Stimulated activated naive CD8-positive, alpha-beta T cell treated with anti-CD3 and anti-CD28 coated beads, Interleukin-15, amount 100 ng/mL, for 72 hours (primary cell): ENCODE results near the gene FAF1.

Experiments used
- ATAC-seq: fragments of 150-1000 bp; cut with Tn5 transposase; 2 replicates; pipeline ENCODE4 v1.10.0; 2021; ENCODE audit warnings: mild to moderate bottlenecking, moderate library complexity
- DNase-seq, 2 donors: peaks; one replicate each; pipeline ENCODE4 v3.0.0; 2021 to 2022
- H3K27ac Mint-ChIP-seq, 2 donors: one replicate each; pipeline ENCODE4 v1.8.0; 2022; ENCODE audit warnings: mild to moderate bottlenecking in 2 of 2, mixed read lengths in 2 of 2, moderate library complexity in 2 of 2
- H3K27me3 Mint-ChIP-seq: one replicate; pipeline ENCODE4 v1.8.0; 2022; ENCODE audit warnings: mixed read lengths
- H3K4me1 Mint-ChIP-seq: one replicate; pipeline ENCODE4 v1.8.0; 2022; ENCODE audit warnings: mild to moderate bottlenecking, mixed read lengths
- H3K4me3 Mint-ChIP-seq, 2 donors: one replicate each; pipeline ENCODE4 v1.8.0; 2022; ENCODE audit warnings: mild to moderate bottlenecking in 2 of 2, mixed read lengths in 2 of 2, moderate library complexity in 1 of 2
- H3K9me3 Mint-ChIP-seq, 2 donors: one replicate each; pipeline ENCODE4 v1.8.0; 2022; ENCODE audit warnings: mixed read lengths in 2 of 2

Gene FAF1

GRCh38 chr1:50427086-50427817 is 532.8 kb downstream of the FAF1 start:
- Mint-ChIP-seq H3K9me3 (no peaks in the 10 kb centered on the region), H3K4me3 (peak overlapping the region in 1 of 2 donors; percentile 50), H3K27ac (peak overlapping the region in 1 of 2 donors; percentile 10), H3K4me1 (peaks cover 77% of the 10 kb centered on the region), H3K27me3 (peaks cover 98% of the 10 kb centered on the region)
- DNase-seq (peak in 1 of 2 donors; percentile 16), ATAC-seq (no peak)

- Mint-ChIP-seq H3K4me3 (no peak overlapping the region), H3K27me3 (peaks cover 98% of the 10 kb centered on the region), H3K4me1 (peaks cover 83% of the 10 kb centered on the region), H3K9me3 (no peaks in the 10 kb centered on the region), H3K27ac (no peak overlapping the region)
- ATAC-seq (no peak), DNase-seq (no peak)
These were observed 533.4 kb downstream of the FAF1 start for GRCh38 chr1:50426702-50427085.

GRCh38 chr1:50426108-50426700 is 533.9 kb downstream of the FAF1 start:
- H3K4me3 Mint-ChIP-seq: peak overlapping the region in 1 of 2 donors; percentile 10
- ATAC-seq: no peak

GRCh38 chr1:50425376-50426107 is 534.5 kb downstream of the FAF1 start:
- Mint-ChIP-seq H3K9me3 (no peaks in the 10 kb centered on the region), H3K27me3 (peaks cover 98% of the 10 kb centered on the region), H3K4me3 (peak overlapping the region; percentile 80 to 89), H3K4me1 (peaks cover 81% of the 10 kb centered on the region), H3K27ac (no peak overlapping the region)
- DNase-seq (no peak), ATAC-seq (no peak)

More at GRCh38 chr1:50426108-50426700, 533.9 kb downstream of the FAF1 start:
- peaks cover 98% of the 10 kb centered on the region for H3K27me3 Mint-ChIP-seq
- H3K9me3 Mint-ChIP-seq: no peaks in the 10 kb centered on the region
- no peak for DNase-seq
- H3K4me1 Mint-ChIP-seq: peaks cover 85% of the 10 kb centered on the region
- no peak overlapping the region for H3K27ac Mint-ChIP-seq

- Mint-ChIP-seq H3K27me3 (peaks cover 98% of the 10 kb centered on the region), H3K4me3 (peak overlapping the region; percentile 80 to 89), H3K4me1 (peaks cover 81% of the 10 kb centered on the region), H3K9me3 (no peaks in the 10 kb centered on the region), H3K27ac (no peak overlapping the region)
- ATAC-seq (no peak), DNase-seq (no peak)
These were observed 535.1 kb downstream of the FAF1 start for GRCh38 chr1:50424884-50425375.

GRCh38 chr1:50424045-50424883 is 535.8 kb downstream of the FAF1 start:
- Mint-ChIP-seq H3K27me3 (peaks cover 98% of the 10 kb centered on the region), H3K4me1 (peaks cover 86% of the 10 kb centered on the region), H3K9me3 (no peaks in the 10 kb centered on the region), H3K4me3 (peak overlapping the region; percentile 80 to 89), H3K27ac (peak overlapping the region in 1 of 2 donors; percentile 51)
- ATAC-seq (peak; percentile 57), DNase-seq (peak in 1 of 2 donors; percentile 28)

- peaks cover 95% of the 10 kb centered on the region for H3K27me3 Mint-ChIP-seq
- peak overlapping the region; percentile 80 to 89 for H3K4me3 Mint-ChIP-seq
- ATAC-seq: peak; percentile 66
- DNase-seq: peak; percentile 33 to 46
- H3K27ac Mint-ChIP-seq: no peak overlapping the region
- peaks cover 86% of the 10 kb centered on the region for H3K4me1 Mint-ChIP-seq
- no peaks in the 10 kb centered on the region for H3K9me3 Mint-ChIP-seq
These were observed 536.4 kb downstream of the FAF1 start for GRCh38 chr1:50423670-50424000.

GRCh38 chr1:50422946-50423669 is 537.0 kb downstream of the FAF1 start, which contains the start of gene DMRTA2:
DMRTA2 (minus strand) TSS chr1:50423443; CDS start chr1:50421536, 1,907 bp downstream.
- DNase-seq (peak in 1 of 2 donors; percentile 20), ATAC-seq (peak; percentile 31)
- H3K27ac Mint-ChIP-seq: peak within 1 kb of the TSS in 1 of 2 donors; percentile 72

GRCh38 chr1:50422675-50422945 is 537.5 kb downstream of the FAF1 start:
- Mint-ChIP-seq H3K4me3 (peak overlapping the region; percentile 80 to 89), H3K9me3 (no peaks in the 10 kb centered on the region), H3K27ac (peak overlapping the region in 1 of 2 donors; percentile 72), H3K4me1 (peaks cover 86% of the 10 kb centered on the region), H3K27me3 (peaks cover 95% of the 10 kb centered on the region)
- DNase-seq (no peak), ATAC-seq (no peak)

More at GRCh38 chr1:50422946-50423669, 537.0 kb downstream of the FAF1 start, which contains the start of gene DMRTA2:
- Mint-ChIP-seq H3K27me3 (peaks cover 95% of the 10 kb centered on the region), H3K4me1 (peaks cover 87% of the 10 kb centered on the region), H3K4me3 (peak within 1 kb of the TSS; percentile 80 to 89), H3K9me3 (no peaks in the 10 kb centered on the region)

GRCh38 chr1:50421768-50422674 is 538.0 kb downstream of the FAF1 start:
- peak overlapping the region in 1 of 2 donors; percentile 36 for H3K27ac Mint-ChIP-seq
- peaks cover 86% of the 10 kb centered on the region for H3K4me1 Mint-ChIP-seq
- ATAC-seq (no peak), DNase-seq (no peak)
- H3K27me3 Mint-ChIP-seq: peaks cover 95% of the 10 kb centered on the region
- peak overlapping the region; percentile 16 to 30 for H3K4me3 Mint-ChIP-seq
- H3K9me3 Mint-ChIP-seq: no peaks in the 10 kb centered on the region

- DNase-seq: no peak
- no peaks in the 10 kb centered on the region for H3K9me3 Mint-ChIP-seq
- peak overlapping the region; percentile 16 to 30 for H3K4me3 Mint-ChIP-seq
- no peak for ATAC-seq
- H3K4me1 Mint-ChIP-seq: peaks cover 87% of the 10 kb centered on the region
- peaks cover 95% of the 10 kb centered on the region for H3K27me3 Mint-ChIP-seq
- H3K27ac Mint-ChIP-seq: no peak overlapping the region
These were observed 538.7 kb downstream of the FAF1 start for GRCh38 chr1:50421366-50421748.

GRCh38 chr1:50420689-50421365 is 539.2 kb downstream of the FAF1 start:
- Mint-ChIP-seq H3K27ac (no peak overlapping the region), H3K27me3 (peaks cover 95% of the 10 kb centered on the region), H3K4me3 (peak overlapping the region; percentile 49 to 50), H3K4me1 (peaks cover 87% of the 10 kb centered on the region), H3K9me3 (no peaks in the 10 kb centered on the region)
- peak; percentile 48 for DNase-seq
- ATAC-seq: peak; percentile 40

GRCh38 chr1:50419907-50420677 is 540.0 kb downstream of the FAF1 start:
- Mint-ChIP-seq H3K9me3 (no peaks in the 10 kb centered on the region), H3K27ac (peak overlapping the region in 1 of 2 donors; percentile 55), H3K4me1 (peaks cover 81% of the 10 kb centered on the region), H3K4me3 (peak overlapping the region; percentile 49 to 50), H3K27me3 (peaks cover 95% of the 10 kb centered on the region)
- ATAC-seq (no peak), DNase-seq (no peak)
